PC-9 (cell line): ENCODE data around the gene GABRG3.

ENCODE experiments used
- EZH2 ChIP-seq: fragments of 200-600 bp; sonication (generic); IDR thresholded peaks from 2 replicates; pipeline ENCODE4 v1.8.0; 2017; ENCODE audit warnings: antibody characterized with exemption, low read depth
- TF ChIP-seq, protein P1 (sequence below): fragments of 200-600 bp; sonication (generic); conservative IDR thresholded peaks from 2 replicates; pipeline ENCODE4 v1.6.1; 2017; ENCODE audit warnings: mixed run types, antibody characterized with exemption, mild to moderate bottlenecking, moderate library complexity

DNA sequence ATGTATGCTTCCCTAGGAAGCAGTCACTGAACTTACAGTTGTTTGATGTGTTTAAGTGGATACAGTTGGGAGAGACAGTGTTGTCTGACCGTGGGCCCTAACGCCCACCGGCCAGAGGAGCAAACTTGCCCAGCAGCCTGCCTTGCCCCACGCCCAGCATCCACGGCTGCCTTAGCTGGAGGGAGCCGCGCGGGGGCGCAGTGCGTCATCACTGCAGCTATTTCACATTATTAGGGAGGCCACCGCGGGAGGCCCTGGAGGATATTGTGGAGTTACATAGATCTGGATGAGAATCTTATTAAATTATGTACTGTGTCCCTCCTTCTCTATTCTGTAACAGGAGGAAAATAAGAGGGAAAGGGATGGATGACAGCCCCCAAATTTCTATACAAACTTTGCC, 267.2 kb downstream of the GABRG3 start:
- TF ChIP-seq, protein P1, sequence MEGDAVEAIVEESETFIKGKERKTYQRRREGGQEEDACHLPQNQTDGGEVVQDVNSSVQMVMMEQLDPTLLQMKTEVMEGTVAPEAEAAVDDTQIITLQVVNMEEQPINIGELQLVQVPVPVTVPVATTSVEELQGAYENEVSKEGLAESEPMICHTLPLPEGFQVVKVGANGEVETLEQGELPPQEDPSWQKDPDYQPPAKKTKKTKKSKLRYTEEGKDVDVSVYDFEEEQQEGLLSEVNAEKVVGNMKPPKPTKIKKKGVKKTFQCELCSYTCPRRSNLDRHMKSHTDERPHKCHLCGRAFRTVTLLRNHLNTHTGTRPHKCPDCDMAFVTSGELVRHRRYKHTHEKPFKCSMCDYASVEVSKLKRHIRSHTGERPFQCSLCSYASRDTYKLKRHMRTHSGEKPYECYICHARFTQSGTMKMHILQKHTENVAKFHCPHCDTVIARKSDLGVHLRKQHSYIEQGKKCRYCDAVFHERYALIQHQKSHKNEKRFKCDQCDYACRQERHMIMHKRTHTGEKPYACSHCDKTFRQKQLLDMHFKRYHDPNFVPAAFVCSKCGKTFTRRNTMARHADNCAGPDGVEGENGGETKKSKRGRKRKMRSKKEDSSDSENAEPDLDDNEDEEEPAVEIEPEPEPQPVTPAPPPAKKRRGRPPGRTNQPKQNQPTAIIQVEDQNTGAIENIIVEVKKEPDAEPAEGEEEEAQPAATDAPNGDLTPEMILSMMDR, result no peak
- TF ChIP-seq EZH2, result no peak
